BLaER1 treated with 17β-estradiol and CSF1 and Interleukin-3, amounts not matched to agents 10 nM and 100 nM (cell line): Measurements from ENCODE around the gene CERS1.

Source experiments
- H3K27ac ChIP-seq, 11 experiments: shearing (Covaris generic); formaldehyde crosslinking; 2 replicates each; pipeline ENCODE4 v1.8.1; 2022
- H3K27me3 ChIP-seq, 11 experiments: shearing (Covaris generic); formaldehyde crosslinking; 2 replicates each; pipeline ENCODE4 v1.8.1; 2022
- H3K36me3 ChIP-seq, 11 experiments: shearing (Covaris generic); formaldehyde crosslinking; 2 replicates each; pipeline ENCODE4 v1.8.1; 2022
- H3K4me1 ChIP-seq, 10 experiments: shearing (Covaris generic); formaldehyde crosslinking; 2 replicates each; pipeline ENCODE4 v1.8.1; 2022
- H3K4me2 ChIP-seq, 11 experiments: shearing (Covaris generic); formaldehyde crosslinking; 2 replicates each; pipeline ENCODE4 v1.8.1; 2022
- H3K4me3 ChIP-seq, 10 experiments: shearing (Covaris generic); formaldehyde crosslinking; 2 replicates each; pipeline ENCODE4 v1.8.1; 2022
- H3K9ac ChIP-seq, 11 experiments: shearing (Covaris generic); formaldehyde crosslinking; 2 replicates each; pipeline ENCODE4 v1.8.1; 2022
- H3K9me3 ChIP-seq, 11 experiments: shearing (Covaris generic); formaldehyde crosslinking; replicated peaks in 1 of 11; 2 replicates each; pipeline ENCODE4 v1.8.1; 2022
- H4K20me1 ChIP-seq, 11 experiments: shearing (Covaris generic); formaldehyde crosslinking; 2 replicates each; pipeline ENCODE4 v1.8.1; 2022
- Cebpa-rat ChIP-seq, 11 experiments: shearing (Covaris generic); IDR thresholded peaks; 2 replicates each; pipeline ENCODE4 v1.8.1; 2022

The CERS1 gene

GRCh38 chr19:18876865-18877264, 19.1 kb downstream of the CERS1 start:
- Histone ChIP-seq H3K36me3 (peaks cover 0 to 12% (median 0%) of the 10 kb centered on the region in 11 experiments; a peak in 6 of 22 replicates), H3K4me1 (peaks cover 0 to 9% (median 5%) of the 10 kb centered on the region in 10 experiments; a peak in 11 of 20 replicates), H3K27me3 (no peaks in the 10 kb centered on the region), H3K4me3 (no peak overlapping the region), H3K4me2 (no peak overlapping the region), H4K20me1 (peaks cover 0 to 5% (median 0%) of the 10 kb centered on the region in 11 experiments; a peak in 5 of 22 replicates), H3K27ac (no peak overlapping the region), H3K9me3 (peaks cover 9 to 31% (median 28%) of the 10 kb centered on the region in 11 experiments), H3K9ac (no peak overlapping the region)
- TF ChIP-seq Cebpa-rat (IDR thresholded peaks at IDR 0.05): no peak

DNA sequence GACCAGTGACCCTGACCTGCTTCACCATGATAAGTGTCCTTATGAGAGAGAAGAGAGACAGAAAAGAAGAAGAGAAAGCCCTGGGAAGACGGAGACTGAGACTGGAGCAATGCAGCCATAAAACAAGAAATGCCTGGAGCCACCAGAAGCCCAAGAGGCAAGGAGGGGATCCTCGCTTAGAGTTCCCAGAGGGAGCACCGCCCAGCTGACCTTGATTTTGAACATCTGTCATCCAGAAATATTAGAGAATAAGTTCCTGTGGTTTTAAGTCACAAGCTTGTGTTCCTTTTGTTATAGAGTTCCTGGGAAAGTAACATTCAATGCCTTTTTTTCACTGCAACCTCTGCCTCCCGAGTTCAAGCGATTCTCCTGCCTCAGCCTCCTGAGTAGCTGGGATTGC, 20.2 kb downstream of the CERS1 start:
- TF ChIP-seq Cebpa-rat (IDR thresholded peaks at IDR 0.05): no peak
- H3K27ac ChIP-seq: no peak overlapping the region
- no peak overlapping the region for H3K9ac ChIP-seq
- H4K20me1 ChIP-seq: peaks cover 0 to 16% (median 11%) of the 10 kb centered on the region in 11 experiments; a peak in 8 of 22 replicates
- no peak overlapping the region for H3K4me2 ChIP-seq
- peaks cover 3 to 21% (median 16%) of the 10 kb centered on the region in 10 experiments; a peak in 19 of 20 replicates for H3K4me1 ChIP-seq
- H3K36me3 ChIP-seq: peaks cover 0 to 12% (median 0%) of the 10 kb centered on the region in 11 experiments; a peak in 6 of 22 replicates
- no peak overlapping the region for H3K4me3 ChIP-seq
- H3K27me3 ChIP-seq: no peaks in the 10 kb centered on the region
- peaks cover 9 to 31% (median 28%) of the 10 kb centered on the region in 11 experiments for H3K9me3 ChIP-seq

- Histone ChIP-seq H3K4me3 (no peak overlapping the region), H3K27me3 (peaks cover 0 to 6% (median 0%) of the 10 kb centered on the region in 11 experiments; a peak in 1 of 22 replicates)
- TF ChIP-seq Cebpa-rat (IDR thresholded peaks at IDR 0.05): no peak
Observed at GRCh38 chr19:18871543-18871942, 24.4 kb downstream of the CERS1 start.

GRCh38 chr19:18870531-18871172, 25.3 kb downstream of the CERS1 start:
- Histone ChIP-seq H3K4me2 (peak overlapping the region; percentile 78 to 97 (median 94)), H3K36me3 (peaks cover 31 to 39% (median 33%) of the 10 kb centered on the region in 11 experiments), H4K20me1 (peaks cover 40 to 63% (median 53%) of the 10 kb centered on the region in 11 experiments; a peak in 21 of 22 replicates), H3K27ac (peak overlapping the region in 4 of 11 experiments; percentile 19 to 36 (median 29); a peak in 5 of 22 replicates), H3K4me1 (peaks cover 14 to 36% (median 29%) of the 10 kb centered on the region in 10 experiments), H3K9me3 (peaks cover 0 to 13% (median 9%) of the 10 kb centered on the region in 11 experiments; a peak in 10 of 22 replicates), H3K9ac (peak overlapping the region in 6 of 11 experiments; percentile 8 to 73 (median 64); a peak in 6 of 22 replicates), H3K4me3 (peak overlapping the region in 1 of 10 experiments; percentile 45; a peak in 1 of 20 replicates), H3K27me3 (peaks cover 0 to 6% (median 0%) of the 10 kb centered on the region in 11 experiments; a peak in 1 of 22 replicates)
- TF ChIP-seq Cebpa-rat (IDR thresholded peaks at IDR 0.05): no peak

More at GRCh38 chr19:18871543-18871942, 24.4 kb downstream of the CERS1 start:
- Histone ChIP-seq H3K27ac (no peak overlapping the region), H3K36me3 (peaks cover 22 to 32% (median 25%) of the 10 kb centered on the region in 11 experiments), H3K9me3 (peaks cover under 1 to 22% (median 18%) of the 10 kb centered on the region in 11 experiments; a peak in 21 of 22 replicates), H3K9ac (no peak overlapping the region), H4K20me1 (peaks cover 31 to 54% (median 44%) of the 10 kb centered on the region in 11 experiments; a peak in 21 of 22 replicates), H3K4me2 (peak overlapping the region in 8 of 11 experiments; percentile 10 to 97 (median 94); a peak in 13 of 22 replicates), H3K4me1 (peaks cover 14 to 34% (median 28%) of the 10 kb centered on the region in 10 experiments)

GRCh38 chr19:18869781-18870530, 26.0 kb downstream of the CERS1 start:
- Histone ChIP-seq H4K20me1 (peaks cover 47 to 70% (median 58%) of the 10 kb centered on the region in 11 experiments; a peak in 21 of 22 replicates), H3K4me1 (peaks cover 14 to 36% (median 28%) of the 10 kb centered on the region in 10 experiments), H3K9ac (peak overlapping the region; percentile 3 to 73 (median 56); a peak in 16 of 22 replicates), H3K9me3 (peaks cover 0 to 7% (median 2%) of the 10 kb centered on the region in 11 experiments; a peak in 6 of 22 replicates), H3K4me2 (peak overlapping the region; percentile 80 to 97 (median 94)), H3K36me3 (peaks cover 38 to 46% (median 39%) of the 10 kb centered on the region in 11 experiments), H3K4me3 (peak overlapping the region in 9 of 10 experiments; percentile 28 to 50 (median 41); a peak in 13 of 20 replicates), H3K27ac (peak overlapping the region in 3 of 11 experiments; percentile 15 to 30 (median 25); a peak in 3 of 22 replicates), H3K27me3 (peaks cover 0 to 6% (median 0%) of the 10 kb centered on the region in 11 experiments; a peak in 1 of 22 replicates)
- no peak for TF ChIP-seq Cebpa-rat (IDR thresholded peaks at IDR 0.05)

DNA sequence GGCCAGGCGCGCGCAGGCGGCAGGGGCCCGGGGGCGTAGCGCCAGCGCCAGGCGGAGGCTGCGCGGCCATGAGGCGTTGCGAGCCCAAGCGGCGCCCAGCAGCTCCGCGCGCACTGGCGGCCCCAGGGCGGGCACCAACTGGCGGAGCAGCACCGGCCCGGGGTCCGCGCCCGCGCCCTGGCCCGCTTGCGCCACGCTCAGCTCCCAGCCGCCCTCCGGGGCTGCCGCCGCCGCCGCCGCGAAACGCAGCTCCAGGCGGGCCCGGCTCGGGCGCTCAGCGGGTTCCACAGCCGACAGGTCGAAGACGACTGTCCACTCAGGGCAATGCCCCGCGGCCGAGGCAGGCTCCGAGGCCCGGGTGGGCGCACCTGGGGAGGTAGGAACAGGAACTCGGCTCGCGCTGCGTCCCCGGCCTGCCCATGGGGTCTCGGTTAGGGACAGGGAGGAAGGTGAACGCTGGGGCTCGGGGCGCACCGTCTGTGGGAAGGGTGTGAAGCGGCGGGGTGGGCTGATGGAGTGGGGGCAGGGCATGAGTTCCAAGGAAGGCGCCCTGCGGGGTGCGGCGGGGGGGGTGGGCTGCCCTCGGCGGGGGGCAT, 26.8 kb downstream of the CERS1 start:
- no peak for TF ChIP-seq Cebpa-rat (IDR thresholded peaks at IDR 0.05)
- Histone ChIP-seq H3K4me3 (no peak overlapping the region), H3K27ac (no peak overlapping the region), H4K20me1 (peaks cover 49 to 78% (median 63%) of the 10 kb centered on the region in 11 experiments; a peak in 21 of 22 replicates), H3K4me2 (peak overlapping the region in 4 of 11 experiments; percentile 35 to 54 (median 43); a peak in 5 of 22 replicates), H3K4me1 (peaks cover 14 to 36% (median 28%) of the 10 kb centered on the region in 10 experiments), H3K9ac (no peak overlapping the region), H3K9me3 (no peaks in the 10 kb centered on the region), H3K27me3 (peaks cover 0 to 6% (median 0%) of the 10 kb centered on the region in 11 experiments; a peak in 1 of 22 replicates), H3K36me3 (peaks cover 46 to 51% (median 48%) of the 10 kb centered on the region in 11 experiments)

- Histone ChIP-seq H3K27me3 (peaks cover 0 to 6% (median 0%) of the 10 kb centered on the region in 11 experiments; a peak in 1 of 22 replicates), H3K9me3 (no peaks in the 10 kb centered on the region), H3K36me3 (peaks cover 52 to 57% (median 53%) of the 10 kb centered on the region in 11 experiments), H3K4me3 (no peak overlapping the region), H3K27ac (no peak overlapping the region), H3K9ac (no peak overlapping the region), H3K4me1 (peaks cover 14 to 36% (median 28%) of the 10 kb centered on the region in 10 experiments), H4K20me1 (peaks cover 49 to 84% (median 68%) of the 10 kb centered on the region in 11 experiments; a peak in 21 of 22 replicates), H3K4me2 (peak overlapping the region in 2 of 11 experiments; percentile 41 to 45; a peak in 2 of 22 replicates)
- no peak for TF ChIP-seq Cebpa-rat (IDR thresholded peaks at IDR 0.05)
Observed at GRCh38 chr19:18868380-18869022, 27.5 kb downstream of the CERS1 start.
